GM23248 (cell line): Measurements from ENCODE around the gene TYROBP.

Experiments used
- EZH2 ChIP-seq: fragments of 200-600 bp; sonication (generic); IDR thresholded peaks from 2 replicates; pipeline ENCODE4 v1.6.1; 2018; ENCODE audit warnings: antibody characterized with exemption, mild to moderate bottlenecking; ENCODE audit not compliant: insufficient read depth, poor library complexity, severe bottlenecking
- EZH2phosphoT487 ChIP-seq: fragments of 200-600 bp; sonication (generic); IDR thresholded peaks from 2 replicates; pipeline ENCODE4 v1.6.1; 2018; ENCODE audit warnings: antibody characterized with exemption, moderate library complexity, mild to moderate bottlenecking, low read depth; ENCODE audit not compliant: insufficient read depth

DNA sequence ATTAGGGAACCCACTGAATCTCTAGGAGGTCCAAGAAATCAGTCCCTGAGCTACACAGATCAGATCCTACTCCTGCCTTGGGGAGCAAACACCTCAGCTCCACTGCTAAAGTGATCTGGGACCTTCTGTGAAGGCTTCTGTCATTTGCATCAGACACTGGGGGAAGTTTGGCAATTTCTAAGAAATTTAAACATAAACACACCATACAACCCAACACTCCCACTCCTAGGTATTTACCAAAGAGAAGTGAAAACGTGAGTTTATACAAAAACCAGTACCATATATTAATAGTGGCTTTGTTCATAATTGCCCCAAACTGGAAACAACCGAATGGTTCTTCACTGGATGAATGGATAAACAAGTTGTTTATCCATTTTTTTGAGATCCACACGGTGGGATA is 7.3 kb upstream of the TYROBP start:
- no peak for TF ChIP-seq EZH2
- TF ChIP-seq EZH2phosphoT487, result no peak
